GM18511 (cell line): ENCODE results near the gene P2RY6.

Source experiments
- ATAC-seq: cut with Tn5 transposase; IDR thresholded peaks from one replicate; pipeline ENCODE4 v1.9.1; 2021; ENCODE audit warnings: mild to moderate bottlenecking, moderate library complexity; ENCODE audit not compliant: unreplicated experiment

P2RY6 gene

DNA sequence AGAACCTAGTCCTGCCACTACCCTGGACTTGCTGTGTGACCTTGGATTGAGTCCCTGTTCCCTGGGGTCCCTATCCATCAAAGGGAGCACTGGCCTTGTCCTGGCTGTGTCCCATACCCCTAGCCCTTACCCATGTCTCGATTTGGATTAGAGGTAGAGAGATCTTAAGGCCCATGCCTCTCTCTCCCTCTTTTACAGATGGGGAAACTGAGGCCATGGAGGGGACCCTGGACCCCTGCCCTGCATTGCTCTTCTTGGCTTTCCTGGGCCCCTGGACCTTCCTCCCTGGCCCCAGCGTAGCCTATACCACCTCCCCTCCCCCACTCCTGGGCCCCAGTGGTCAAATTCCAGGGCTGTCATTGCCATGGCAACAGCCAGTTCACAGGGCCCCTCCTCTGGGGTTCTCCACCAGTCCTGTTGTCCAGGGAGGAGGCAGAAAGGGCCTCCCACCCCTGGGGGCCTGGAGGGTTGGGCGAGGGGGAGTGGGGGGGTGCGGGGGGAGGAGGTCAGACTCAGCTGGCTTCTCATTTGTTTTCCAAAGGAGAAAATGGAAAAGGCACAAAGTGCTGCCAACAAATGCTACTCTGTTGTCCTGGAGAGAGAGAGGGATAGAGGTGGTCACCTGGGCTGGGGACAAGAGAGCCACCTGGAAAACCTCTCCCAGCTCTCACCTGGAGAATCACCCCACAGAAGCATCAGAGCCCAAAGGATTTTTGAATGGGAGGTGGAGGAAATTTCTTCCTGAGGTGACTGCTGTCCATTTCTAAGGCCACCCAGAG, 59.2 kb downstream of the P2RY6 start:
- no peak for ATAC-seq

DNA sequence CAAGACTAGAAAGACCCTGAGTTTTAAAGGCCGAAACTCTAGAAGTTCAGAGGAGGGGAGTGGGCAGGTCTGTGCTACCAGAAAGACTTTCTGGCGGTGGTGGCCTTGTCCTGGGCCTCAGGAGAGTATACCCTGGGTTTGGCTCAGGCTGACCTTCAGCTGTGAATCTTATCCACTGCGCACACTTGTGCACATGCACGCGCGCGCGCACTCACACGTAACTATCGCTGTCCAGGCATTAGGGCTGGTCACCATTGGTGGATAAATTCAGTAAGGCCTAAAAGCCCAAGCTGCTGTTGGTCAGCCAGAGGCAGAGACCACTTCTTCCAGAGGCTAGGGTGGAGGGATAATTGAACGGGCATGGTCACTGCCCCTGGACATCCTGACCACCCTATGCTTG, 61.0 kb downstream of the P2RY6 start:
- ATAC-seq = no peak

DNA sequence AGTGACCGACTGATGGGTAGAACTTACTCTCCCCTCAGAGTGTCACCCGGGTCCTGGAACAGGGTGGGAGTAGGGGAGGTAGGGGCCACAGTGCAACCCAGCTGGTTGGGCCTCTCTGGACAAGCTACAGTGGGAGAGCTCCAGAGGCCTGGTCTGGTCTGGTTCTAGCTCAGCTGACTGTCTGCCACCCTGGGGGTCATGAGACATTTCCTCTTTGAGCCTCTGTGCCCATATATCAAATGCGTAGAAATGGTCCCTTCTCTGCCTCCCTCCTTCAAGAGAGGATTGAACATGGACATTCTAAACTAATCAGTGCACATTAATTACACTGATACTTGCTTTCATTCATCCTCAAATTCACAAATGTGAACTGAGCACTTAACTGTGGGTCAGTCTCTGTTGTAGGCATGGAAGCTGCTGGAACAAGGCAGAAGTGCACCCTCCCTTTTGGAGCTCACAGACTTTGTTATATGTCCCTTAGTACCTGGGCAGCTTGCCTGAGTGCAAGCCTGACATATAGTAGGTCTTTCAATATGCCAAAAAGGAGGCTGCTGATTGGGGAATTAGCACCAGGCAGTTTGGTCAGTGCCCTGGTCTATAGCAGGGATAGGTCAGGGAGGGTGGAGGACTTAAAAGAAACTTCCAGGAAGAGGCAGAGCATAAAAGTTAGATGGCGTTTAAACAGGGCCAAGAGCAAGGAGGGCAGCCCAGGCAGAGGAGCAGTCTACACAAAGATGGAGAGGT, 61.7 kb downstream of the P2RY6 start:
- no peak for ATAC-seq

GRCh38 chr11:73334384-73335203, 62.5 kb downstream of the P2RY6 start:
- ATAC-seq = no peak

- no peak for ATAC-seq
These were observed 63.2 kb downstream of the P2RY6 start for GRCh38 chr11:73335204-73335923.

GRCh38 chr11:73337846-73338245, 65.7 kb downstream of the P2RY6 start:
- ATAC-seq = no peak

DNA sequence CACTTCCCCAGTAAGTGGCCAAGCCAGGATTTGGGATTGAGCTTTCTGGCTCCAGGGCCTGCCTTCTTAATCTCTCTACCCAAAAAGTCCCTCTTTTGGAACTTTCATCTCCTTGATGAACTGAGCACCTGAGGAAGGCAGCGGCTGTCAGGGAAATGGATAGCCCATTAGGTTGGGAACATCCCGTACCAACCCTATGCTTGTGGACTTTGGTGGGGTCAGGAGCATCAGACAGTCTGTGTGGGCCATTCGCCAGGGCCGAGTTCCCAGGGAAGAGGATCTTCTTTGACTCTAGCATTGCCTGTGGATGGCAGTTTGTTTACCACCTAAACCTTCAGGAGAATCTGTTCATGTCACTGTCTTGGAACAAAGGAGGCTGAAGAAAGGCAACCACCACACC, 66.1 kb downstream of the P2RY6 start:
- no peak for ATAC-seq

DNA sequence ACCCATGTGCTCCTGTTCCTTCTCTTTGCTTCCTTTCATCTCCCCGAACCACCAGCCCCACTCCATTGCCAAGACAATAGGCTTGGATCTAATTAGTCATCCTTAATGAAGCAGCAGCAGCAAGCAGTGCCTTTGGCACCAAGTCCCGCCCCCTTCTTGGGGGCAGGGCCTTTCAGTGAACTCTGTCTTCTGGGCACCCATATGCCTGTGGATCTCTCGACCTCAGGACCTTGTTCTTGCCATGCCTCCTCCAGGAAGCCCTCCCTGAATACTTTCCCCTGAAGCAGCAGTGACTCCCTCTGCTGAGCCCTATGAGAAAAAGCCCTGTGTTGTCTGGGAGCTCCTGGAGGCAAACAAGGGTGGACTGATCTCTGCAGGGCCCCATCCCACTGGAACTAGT, 68.0 kb downstream of the P2RY6 start:
- ATAC-seq = no peak

DNA sequence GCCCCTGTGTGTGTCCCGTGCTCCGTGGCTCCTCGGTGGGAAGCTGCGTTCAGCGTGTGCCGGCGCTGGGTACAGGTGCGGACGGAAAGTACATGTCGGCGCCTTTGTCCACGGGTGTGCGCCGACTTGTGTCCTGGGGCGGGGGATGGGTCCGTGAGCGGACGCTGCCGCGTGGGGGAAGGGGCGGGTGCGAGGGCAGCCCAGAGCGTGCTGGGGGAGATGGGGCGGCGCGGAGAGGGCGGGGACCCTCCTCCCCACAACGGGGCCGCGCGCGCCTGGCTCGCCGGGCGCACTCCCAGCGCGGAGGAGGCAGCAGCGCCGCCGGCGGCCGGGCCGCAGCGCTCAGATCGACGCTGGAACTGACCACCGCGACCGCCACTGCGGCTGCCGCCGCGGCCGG, 70.5 kb downstream of the P2RY6 start:
- no peak for ATAC-seq

GRCh38 chr11:73343076-73343873, 71.1 kb downstream of the P2RY6 start:
- no peak for ATAC-seq

DNA sequence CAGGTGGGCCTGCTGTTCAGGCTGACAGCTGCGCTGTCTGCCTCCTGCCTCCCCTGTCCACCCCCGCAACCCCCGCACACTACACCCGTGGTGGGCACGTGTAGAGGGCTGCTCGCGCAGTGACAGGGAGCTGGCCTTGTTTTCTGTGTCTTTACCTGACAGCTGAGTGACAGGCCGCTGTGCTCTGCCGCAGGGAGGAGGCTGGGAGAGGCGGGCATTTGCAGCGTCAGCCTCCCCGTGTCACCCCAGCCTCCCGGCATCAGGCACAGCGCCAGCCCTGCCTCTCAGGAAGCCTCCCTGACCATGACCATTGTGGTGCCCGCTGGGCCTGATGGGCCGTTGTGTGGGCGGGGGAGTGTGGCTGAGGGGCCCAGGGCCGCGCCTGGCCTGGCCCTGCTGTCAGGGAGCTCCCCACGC, 72.1 kb downstream of the P2RY6 start:
- no peak for ATAC-seq

DNA sequence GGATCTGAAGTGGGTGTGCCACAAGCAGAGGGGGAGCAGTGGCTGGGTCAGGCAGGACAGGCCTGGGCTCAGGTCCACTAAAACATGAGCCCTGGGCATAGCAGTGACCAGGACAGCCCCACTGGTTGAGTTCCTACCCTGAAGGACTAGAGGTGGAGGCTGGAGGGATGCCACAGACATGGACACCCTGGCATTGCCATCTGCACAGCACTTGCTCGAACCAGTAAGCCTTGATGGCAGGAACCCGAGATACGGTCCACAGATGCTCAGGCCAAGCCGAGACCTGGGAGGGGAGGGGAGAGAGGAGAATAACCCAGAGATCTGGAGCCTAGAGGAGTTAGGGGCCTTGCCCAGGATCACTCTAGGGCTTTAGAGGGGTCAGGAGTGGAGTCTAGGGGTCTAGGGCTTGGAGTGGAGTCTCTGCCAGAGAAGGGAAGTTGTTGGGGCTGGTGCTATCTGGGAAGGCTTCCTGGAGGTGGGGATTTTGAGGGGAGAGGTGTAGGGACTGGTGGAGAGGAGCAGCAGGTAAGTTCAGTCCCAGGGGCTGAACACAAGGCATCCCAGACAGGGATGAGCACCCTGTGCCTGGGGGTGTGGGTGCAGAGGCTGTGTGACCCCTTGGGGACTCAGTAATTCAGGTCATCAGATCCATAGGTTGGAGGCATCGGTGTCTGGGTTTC, 73.5 kb downstream of the P2RY6 start:
- no peak for ATAC-seq

GRCh38 chr11:73346186-73346935, 74.2 kb downstream of the P2RY6 start:
- ATAC-seq = no peak

- no peak for ATAC-seq
These were observed 74.9 kb downstream of the P2RY6 start for GRCh38 chr11:73347067-73347466.
